GM12878 (cell line): ENCODE data around the gene COL13A1. TPM values are rescaled to one million over a fixed set of nuclear protein-coding genes. Genes with fewer than 3 reads are reported as not detected.

Experiments used
- ATAC-seq: fragments of 200-7000 bp; cut with Tn5 transposase; 3 replicates; pipeline ENCODE4 v1.9.1; 2020; ENCODE audit warnings: mild to moderate bottlenecking, moderate library complexity
- BruUV-seq: library from RNA; stranded (reverse); fragments of 400-500 nt; replicated peaks from 2 replicates; lab custom pipeline; 2021; lab: Mats Ljungman, UMichigan
- CTCF ChIA-PET: fragments of 300-600 bp; sonication (Branson Sonifier 250); formaldehyde crosslinking; extraction: SDS; loops from one replicate; lab custom pipeline; 2021; ENCODE audit warnings: inconsistent platforms; lab: Yijun Ruan, JAX
- POLR2A ChIA-PET: fragments of 350-600 bp; formaldehyde crosslinking; extraction: SDS; loops from one replicate; lab custom pipeline; 2021; ENCODE audit warnings: inconsistent platforms; lab: Charles Lee
- RAD21 ChIA-PET: fragments of 300-600 bp; sonication (Branson Sonifier 250); formaldehyde crosslinking; loops from one replicate; lab custom pipeline; 2023; ENCODE audit warnings: antibody characterized with exemption; ENCODE audit not compliant: unreplicated experiment; lab: Charles Lee
- SMC1A ChIA-PET: fragments of 300-600 bp; sonication (Branson Sonifier 250); formaldehyde crosslinking; loops from one replicate; lab custom pipeline; 2023; ENCODE audit not compliant: unreplicated experiment, uncharacterized antibody; lab: Charles Lee
- DNase-seq: peaks from one replicate; pipeline ENCODE4 v3.0.0-alpha.2; 2011; ENCODE audit warnings: low read depth, low spot score
- FAIRE-seq: peaks from 3 replicates; lab custom pipeline; 2011; peaks lifted over from hg19 to GRCh38; lab: Jason Lieb, UNC
- H2AFZ ChIP-seq: 2 replicates; pipeline ENCODE4 v1.6.0; 2011; ENCODE audit warnings: low read depth, low read length, control low read depth; ENCODE audit not compliant: control insufficient read depth
- H3K27ac ChIP-seq: 2 replicates; pipeline ENCODE4 v1.5.1; 2011; ENCODE audit warnings: control low read depth; ENCODE audit not compliant: control insufficient read depth, insufficient read depth
- H3K27me3 ChIP-seq, 2 experiments: replicated peaks in 1 of 2; 2 replicates each; pipeline versions ENCODE4 v1.6.0 to v1.6.1; 2011; ENCODE audit warnings: low read length in 1 of 2; ENCODE audit not compliant: control insufficient read depth in 2 of 2, insufficient read depth in 2 of 2
- H3K36me3 ChIP-seq, 2 experiments: 2 replicates each; pipeline ENCODE4 v1.5.1; 2011; ENCODE audit warnings: low read length in 1 of 2; ENCODE audit not compliant: control insufficient read depth in 2 of 2, insufficient read depth in 2 of 2
- H3K4me1 ChIP-seq: 2 replicates; pipeline ENCODE4 v1.6.1; 2011; ENCODE audit warnings: mild to moderate bottlenecking, low read length, moderate library complexity, mixed read lengths; ENCODE audit not compliant: control insufficient read depth, insufficient read depth
- H3K4me2 ChIP-seq: 2 replicates; pipeline ENCODE4 v1.6.0; 2011; ENCODE audit warnings: control low read depth; ENCODE audit not compliant: control insufficient read depth, insufficient read depth
- H3K4me3 ChIP-seq: fragments of 200-600 bp; sonication (generic); 2 replicates; pipeline ENCODE4 v1.5.1; 2016
- H3K79me2 ChIP-seq: 2 replicates; pipeline ENCODE4 v1.6.0; 2011; ENCODE audit warnings: low read length; ENCODE audit not compliant: control insufficient read depth, insufficient read depth
- H3K9ac ChIP-seq: 2 replicates; pipeline ENCODE4 v1.8.0; 2011; ENCODE audit warnings: low read length, control low read depth, mixed read lengths; ENCODE audit not compliant: control insufficient read depth, insufficient read depth
- H3K9me3 ChIP-seq: replicated peaks from 3 replicates; pipeline ENCODE4 v1.5.1; 2011; ENCODE audit warnings: mild to moderate bottlenecking, low read length; ENCODE audit not compliant: control insufficient read depth, insufficient read depth
- H4K20me1 ChIP-seq: 2 replicates; pipeline ENCODE4 v1.6.0; 2011; ENCODE audit not compliant: control insufficient read depth, insufficient read depth
- CREB1 ChIP-seq: IDR thresholded peaks from 2 replicates; pipeline ENCODE4 v1.6.1; 2012; ENCODE audit warnings: low read depth, mild to moderate bottlenecking, inconsistent platforms
- ELK1 ChIP-seq: IDR thresholded peaks from 2 replicates; pipeline ENCODE4 v1.6.1; 2012; ENCODE audit warnings: low read depth, low read length, improper control_type of control experiment
- FOS ChIP-seq: IDR thresholded peaks from 3 replicates; pipeline ENCODE4 v1.6.1; 2011; ENCODE audit warnings: borderline replicate concordance; ENCODE audit not compliant: insufficient read length; ENCODE audit errors: extremely low read depth
- HDAC6 ChIP-seq: fragments of 200-600 bp; sonication (generic); IDR thresholded peaks from one replicate; pipeline ENCODE4 v1.8.0; 2017; ENCODE audit warnings: antibody characterized with exemption; ENCODE audit not compliant: unreplicated experiment
- MLLT1 ChIP-seq: fragments of 450-650 bp; IDR thresholded peaks from 2 replicates; pipeline ENCODE4 v1.6.1; 2016; ENCODE audit warnings: mild to moderate bottlenecking
- NBN ChIP-seq: fragments of 450-650 bp; IDR thresholded peaks from 2 replicates; pipeline ENCODE4 v1.6.1; 2016
- NFYA ChIP-seq: IDR thresholded peaks from 2 replicates; pipeline ENCODE4 v1.6.1; 2011; ENCODE audit warnings: low read depth, mild to moderate bottlenecking, low read length, improper control_type of control experiment, borderline replicate concordance
- NR2C1 ChIP-seq: fragments of 450-650 bp; IDR thresholded peaks from 2 replicates; pipeline ENCODE4 v1.6.1; 2017; ENCODE audit warnings: antibody characterized with exemption, mild to moderate bottlenecking, moderate library complexity
- NR2C2 ChIP-seq: IDR thresholded peaks from 2 replicates; pipeline ENCODE4 v1.6.1; 2011; ENCODE audit warnings: borderline replicate concordance, low read depth; ENCODE audit not compliant: control insufficient read depth, insufficient read length
- POLR2A ChIP-seq: IDR thresholded peaks from 2 replicates; pipeline ENCODE4 v1.6.1; 2011; ENCODE audit warnings: low read depth, mild to moderate bottlenecking, low read length
- POU2F2 ChIP-seq: IDR thresholded peaks from 3 replicates; pipeline ENCODE4 v1.6.1; 2011; ENCODE audit warnings: low read depth, mild to moderate bottlenecking, low read length, borderline replicate concordance
- PRDM15 ChIP-seq: fragments of 450-650 bp; formaldehyde crosslinking; IDR thresholded peaks from 2 replicates; pipeline ENCODE4 v1.4.0; 2020; ENCODE audit warnings: mild to moderate bottlenecking, moderate library complexity
- SMAD5 ChIP-seq: IDR thresholded peaks from 2 replicates; pipeline ENCODE4 v1.6.1; 2016; ENCODE audit warnings: antibody characterized with exemption, low read depth
- SMARCA5 ChIP-seq: fragments of 450-650 bp; IDR thresholded peaks from 2 replicates; pipeline ENCODE4 v1.6.1; 2017; ENCODE audit warnings: mild to moderate bottlenecking
- SREBF1 ChIP-seq: IDR thresholded peaks from 2 replicates; pipeline ENCODE4 v1.6.1; 2012; ENCODE audit warnings: mild to moderate bottlenecking, low read length
- ZNF274 ChIP-seq: IDR thresholded peaks from one replicate; pipeline ENCODE4 v1.8.0; 2011; ENCODE audit not compliant: insufficient read length, insufficient read depth
- WGBS: methylation state at CpG from one replicate; pipeline ENCODE4 v1.1.6; 2016; ENCODE audit warnings: low lambda C conversion rate; ENCODE audit not compliant: insufficient replicate concordance, insufficient coverage; ENCODE audit errors: missing lambda C conversion rate; 5-methylcytosine and 5-hydroxymethylcytosine counted together
- in situ Hi-C: fragments of 300-500 bp; cut with MboI; formaldehyde crosslinking; loops from 9 replicates; pipeline ENCODE4 v1.14.3; 2018; ENCODE audit warnings: mixed read lengths
- intact Hi-C: fragments of 100-400 bp; cut with micrococcal nuclease; formaldehyde crosslinking; loops from one replicate; pipeline ENCODE4 v1.14.2; 2022; ENCODE audit not compliant: unreplicated experiment
- polyA plus RNA-seq, 11 experiments: library from polyadenylated mRNA; depleted of rRNA in 4 of 11; unstranded in 6 of 11; stranded (reverse) in 5 of 11; fragments of >200 nt; fragmentation: Nextera tagmentation in 4 of 11; fragmentation: Illumina TruSeq in 1 of 11; extraction: Ambion mirVana in 4 of 11; extraction: Trizol in 1 of 11; gene quantifications; 1 replicate in 1 of 11; 2 replicates in 10 of 11; pipeline versions ENCODE4 v1.2.1 to v1.2.3, GENCODE V29; 2011 to 2016; ENCODE audit warnings: inconsistent platforms in 2 of 11, missing spikeins in 2 of 11, low read depth in 1 of 11
- total RNA-seq, 4 experiments: library from RNA; depleted of rRNA in 3 of 4; stranded (reverse); fragments of >200 nt in 3 of 4; fragmentation: Illumina TruSeq in 1 of 4; extraction: Trizol in 1 of 4; gene quantifications; 2 replicates each; pipeline versions ENCODE4 v1.2.1 to v1.2.3, GENCODE V29; 2013 to 2021

The COL13A1 gene
- total and polyA plus RNA-seq, 10 of the 15 experiments (the other 5 are each of a cell fraction or from before 2014, with no cell fraction given) = 0.03 to 0.15 (median 0.05) TPM; not detected in 7

GRCh38 chr10:69943292-69943820 is 141.7 kb downstream of the COL13A1 start:
- no peak for TF ChIP-seq SMAD5
- TF ChIP-seq PRDM15 = no peak
- no peak for TF ChIP-seq SREBF1
- no peak for TF ChIP-seq SMARCA5
- TF ChIP-seq CREB1 = no peak
- TF ChIP-seq POLR2A = no peak
- TF ChIP-seq ZNF274 = no peak
- TF ChIP-seq NR2C1 = no peak
- TF ChIP-seq NR2C2 = no peak
- TF ChIP-seq NFYA = no peak
- no peak for TF ChIP-seq ELK1
- TF ChIP-seq FOS = no peak
- no peak for TF ChIP-seq NBN
- no peak for TF ChIP-seq MLLT1
- no peak for TF ChIP-seq HDAC6
- no peak for TF ChIP-seq POU2F2
- TF ChIP-seq, all 136 proteins: peak for 0
- no peak overlapping the region for H2AFZ ChIP-seq
- no peaks in the 10 kb centered on the region; the same call in 2 of the 3 replicates for H3K9me3 ChIP-seq
- WGBS = 55% methylated on average over 18 of the region's 19 CpGs
- no peaks in the 10 kb centered on the region for H3K4me1 ChIP-seq
- no peaks in the 10 kb centered on the region; a peak in 1 of 4 replicates for H3K27me3 ChIP-seq
- DNase-seq (no peak), ATAC-seq (no peak), FAIRE-seq (no peak)
- no peak overlapping the region for H3K27ac ChIP-seq
- H3K9ac ChIP-seq = no peak overlapping the region
- BruUV-seq = no TSS peak
- no peaks in the 10 kb centered on the region for H4K20me1 ChIP-seq
- ChIA-PET SMC1A (interaction anchor here (0.7 kb wide), 1 partner anchor 15 kb away, joined by 3 read pairs; no protein-coding TSS in a partner anchor), POLR2A (no interaction called here), RAD21 (no interaction called here), CTCF (interaction anchor here (1.6 kb wide), 1 partner anchor 14 kb away, joined by 4 read pairs; no protein-coding TSS in a partner anchor)
- no peaks in the 10 kb centered on the region for H3K36me3 ChIP-seq
- intact Hi-C loops (no loop called here), in situ Hi-C loops (no loop called here)
- no peak overlapping the region for H3K4me3 ChIP-seq
- no peak overlapping the region for H3K4me2 ChIP-seq
- H3K79me2 ChIP-seq = no peaks in the 10 kb centered on the region
